ENCODE results near the gene C1QTNF3.
"Not testable (repeated sequence)": the region's sequence is repeated elsewhere in the genome, so short reads cannot be mapped to it uniquely, and the experiment has no call there.

The C1QTNF3 gene

GRCh38 chr5:34037726-34038125 is 5.3 kb downstream of the C1QTNF3 start:
- DNase-seq (ENCODE audit: extremely low read depth, low read depth): no peak
- no peak for TF ChIP-seq CTCF (IDR thresholded peaks at IDR 0.05; ENCODE audit: low read depth, low read length)

- TF ChIP-seq CTCF (IDR thresholded peaks at IDR 0.05; ENCODE audit: low read depth, low read length): no peak
- DNase-seq (ENCODE audit: extremely low read depth, low read depth): no peak
Measured at GRCh38 chr5:34035756-34036155, 7.3 kb downstream of the C1QTNF3 start.

- DNase-seq (ENCODE audit: extremely low read depth, low read depth): no peak
- no peak for TF ChIP-seq CTCF (IDR thresholded peaks at IDR 0.05; ENCODE audit: low read depth, low read length)
Measured at GRCh38 chr5:34034534-34035327, 8.3 kb downstream of the C1QTNF3 start.

- DNase-seq (ENCODE audit: extremely low read depth, low read depth): no peak
- TF ChIP-seq CTCF (IDR thresholded peaks at IDR 0.05; ENCODE audit: low read depth, low read length): no peak
Measured at GRCh38 chr5:34031966-34032365, 11.0 kb downstream of the C1QTNF3 start.

- no peak for DNase-seq (ENCODE audit: extremely low read depth, low read depth)
- TF ChIP-seq CTCF (IDR thresholded peaks at IDR 0.05; ENCODE audit: low read depth, low read length): no peak
Measured at GRCh38 chr5:34031117-34031516, 11.9 kb downstream of the C1QTNF3 start.

GRCh38 chr5:34030585-34030984 is 12.4 kb downstream of the C1QTNF3 start:
- DNase-seq (ENCODE audit: extremely low read depth, low read depth): not testable (repeated sequence)

- no peak for DNase-seq (ENCODE audit: extremely low read depth, low read depth)
- no peak for TF ChIP-seq CTCF (IDR thresholded peaks at IDR 0.05; ENCODE audit: low read depth, low read length)
Measured at GRCh38 chr5:34030048-34030447, 13.0 kb downstream of the C1QTNF3 start.

- TF ChIP-seq CTCF (IDR thresholded peaks at IDR 0.05; ENCODE audit: low read depth, low read length): no peak
- no peak for DNase-seq (ENCODE audit: extremely low read depth, low read depth)
Measured at GRCh38 chr5:34028349-34028748, 14.7 kb downstream of the C1QTNF3 start.
